Tibial nerve (tissue), 4 donors: ENCODE data around the gene SAXO1. TPM values are rescaled to one million over a fixed set of nuclear protein-coding genes. Genes with fewer than 3 reads are reported as not detected.
"Not testable (repeated sequence)": the region's sequence is repeated elsewhere in the genome, so short reads cannot be mapped to it uniquely, and the experiment has no call there.

Source experiments
- DNase-seq, 2 donors: peaks; one replicate each; pipeline ENCODE4 v3.0.0-alpha.2; 2019; ENCODE audit warnings: low spot score in 2 of 2
- H3K27ac ChIP-seq, 4 donors: fragments of 200-600 bp; sonication (generic) in 3 of 4; one replicate each; pipeline ENCODE4 v1.5.1; 2017 to 2019; ENCODE audit warnings: mild to moderate bottlenecking in 1 of 4
- H3K27me3 ChIP-seq, 2 donors: fragments of 200-600 bp; sonication (generic) in 1 of 2; one replicate each; pipeline versions ENCODE4 v1.5.1 to v1.6.0; 2017 to 2019
- H3K36me3 ChIP-seq, 3 donors: fragments of 200-600 bp; sonication (generic); one replicate each; pipeline ENCODE4 v1.5.1; 2018 to 2019
- H3K4me1 ChIP-seq, 4 donors: fragments of 200-600 bp; sonication (generic) in 3 of 4; one replicate each; pipeline ENCODE4 v1.5.1; 2017 to 2019
- H3K4me3 ChIP-seq, 4 donors: fragments of 200-600 bp; sonication (generic) in 3 of 4; one replicate each; pipeline ENCODE4 v1.5.1; 2017 to 2019; ENCODE audit warnings: mild to moderate bottlenecking in 1 of 4, moderate library complexity in 1 of 4
- H3K9me3 ChIP-seq, 4 donors: fragments of 200-600 bp; sonication (generic) in 3 of 4; one replicate each; pipeline ENCODE4 v1.5.1; 2017 to 2019
- EP300 ChIP-seq, 2 donors: sonication (generic); formaldehyde crosslinking; IDR thresholded peaks; one replicate each; pipeline ENCODE4 v1.6.1; 2017; ENCODE audit warnings: antibody characterized with exemption in 2 of 2, mild to moderate bottlenecking in 1 of 2
- POLR2A ChIP-seq, 2 donors: fragments of 450-650 bp; IDR thresholded peaks; one replicate each; pipeline ENCODE4 v1.6.1; 2017; ENCODE audit warnings: antibody characterized with exemption in 2 of 2, mild to moderate bottlenecking in 2 of 2, moderate library complexity in 2 of 2
- WGBS, 2 donors: methylation state at CpG; one replicate each; pipeline ENCODE4 v1.1.5; 2018; 5-methylcytosine and 5-hydroxymethylcytosine counted together
- total RNA-seq, 4 donors: library from RNA; depleted of rRNA; stranded (reverse); fragments of >200 nt; gene quantifications; one replicate each; pipeline ENCODE4 v1.1.0, GENCODE V29; 2016
- TF ChIP-seq, protein P1 (sequence below), 5 experiments: fragments of 200-600 bp in 3 of 5; fragments of 450-650 bp in 2 of 5; sonication (generic) in 3 of 5; IDR thresholded peaks; one replicate each; pipeline ENCODE4 v1.5.1; 2016 to 2019; ENCODE audit warnings: antibody characterized with exemption in 5 of 5, mild to moderate bottlenecking in 3 of 5, moderate library complexity in 2 of 5

Gene SAXO1
- total RNA-seq, 4 donors from 2014 or later, result 0.39 to 1.0 TPM; not detected in 2

DNA sequence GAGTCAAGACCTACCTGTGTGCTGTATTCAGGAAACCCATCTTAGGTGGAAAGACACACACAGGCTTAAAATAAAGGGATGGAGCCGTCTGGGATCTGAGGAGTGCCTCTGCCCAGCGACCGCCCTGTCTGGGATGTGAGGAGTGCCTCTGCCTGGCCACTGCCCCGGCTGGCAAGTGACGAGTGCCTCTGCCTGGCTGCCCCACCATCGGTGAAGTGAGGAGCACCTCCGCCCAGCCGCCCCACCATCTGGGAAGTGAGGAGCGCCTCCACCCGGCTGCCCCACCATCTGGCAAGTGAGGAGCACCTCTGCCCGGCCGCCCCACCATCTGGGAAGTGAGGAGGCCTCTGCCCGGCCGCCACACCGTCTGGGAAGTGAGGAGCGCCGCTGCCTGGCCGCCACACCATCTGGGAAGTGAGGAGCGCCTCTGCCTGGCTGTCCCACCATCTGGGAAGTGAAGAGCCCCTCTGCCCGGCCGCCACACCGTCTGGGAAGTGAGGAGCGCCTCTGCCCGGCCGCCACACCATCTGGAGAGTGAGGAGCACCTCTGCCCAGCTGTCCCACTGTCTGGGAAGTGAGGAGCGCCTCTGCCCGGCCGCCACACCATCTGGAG, 33.7 kb downstream of the SAXO1 start:
- WGBS, 2 donors, result 89 to 91% methylated on average over 3 to 23 of the region's 28 CpGs
- no peak for DNase-seq
- no peaks in the 10 kb centered on the region for H3K36me3 ChIP-seq

DNA sequence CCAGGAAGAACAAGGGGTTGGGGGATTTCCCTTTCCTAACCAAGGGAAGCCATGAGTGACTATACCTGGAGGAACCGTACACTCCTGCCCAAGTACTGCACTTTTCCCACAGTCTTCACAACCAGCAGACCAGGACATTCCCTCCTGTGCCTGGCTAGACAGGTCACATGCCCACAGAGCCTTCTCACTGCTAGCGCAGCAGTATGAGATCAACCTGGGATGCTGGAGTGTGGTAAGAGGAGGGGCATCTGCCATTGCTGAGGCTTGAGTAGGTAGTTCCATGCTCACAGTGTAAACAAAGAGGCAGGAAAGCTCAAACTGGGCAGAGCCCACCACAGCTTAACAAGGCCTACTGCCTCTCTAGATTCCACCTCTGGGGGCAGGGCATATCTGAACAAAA, 35.9 kb downstream of the SAXO1 start:
- DNase-seq, result no peak
- no peak for TF ChIP-seq EP300 (IDR thresholded peaks at IDR 0.05)
- TF ChIP-seq, protein P1, sequence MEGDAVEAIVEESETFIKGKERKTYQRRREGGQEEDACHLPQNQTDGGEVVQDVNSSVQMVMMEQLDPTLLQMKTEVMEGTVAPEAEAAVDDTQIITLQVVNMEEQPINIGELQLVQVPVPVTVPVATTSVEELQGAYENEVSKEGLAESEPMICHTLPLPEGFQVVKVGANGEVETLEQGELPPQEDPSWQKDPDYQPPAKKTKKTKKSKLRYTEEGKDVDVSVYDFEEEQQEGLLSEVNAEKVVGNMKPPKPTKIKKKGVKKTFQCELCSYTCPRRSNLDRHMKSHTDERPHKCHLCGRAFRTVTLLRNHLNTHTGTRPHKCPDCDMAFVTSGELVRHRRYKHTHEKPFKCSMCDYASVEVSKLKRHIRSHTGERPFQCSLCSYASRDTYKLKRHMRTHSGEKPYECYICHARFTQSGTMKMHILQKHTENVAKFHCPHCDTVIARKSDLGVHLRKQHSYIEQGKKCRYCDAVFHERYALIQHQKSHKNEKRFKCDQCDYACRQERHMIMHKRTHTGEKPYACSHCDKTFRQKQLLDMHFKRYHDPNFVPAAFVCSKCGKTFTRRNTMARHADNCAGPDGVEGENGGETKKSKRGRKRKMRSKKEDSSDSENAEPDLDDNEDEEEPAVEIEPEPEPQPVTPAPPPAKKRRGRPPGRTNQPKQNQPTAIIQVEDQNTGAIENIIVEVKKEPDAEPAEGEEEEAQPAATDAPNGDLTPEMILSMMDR (IDR thresholded peaks at IDR 0.05), result no peak
- TF ChIP-seq POLR2A (IDR thresholded peaks at IDR 0.05), result no peak
- H3K9me3 ChIP-seq, result peaks cover 0 to 11% (median 0%) of the 10 kb centered on the region in 4 donors
- H3K27ac ChIP-seq, result no peak overlapping the region
- WGBS, 2 donors, result 50% methylated on average over 2 of the region's 2 CpGs
- H3K4me3 ChIP-seq, result no peak overlapping the region
- no peaks in the 10 kb centered on the region for H3K27me3 ChIP-seq
- H3K36me3 ChIP-seq, result no peaks in the 10 kb centered on the region
- H3K4me1 ChIP-seq, result no peaks in the 10 kb centered on the region

More for the DNA sequence above, 33.7 kb downstream of the SAXO1 start:
- Histone ChIP-seq H3K4me3 (no peak overlapping the region), H3K27me3 (no peaks in the 10 kb centered on the region), H3K9me3 (peaks cover 0 to 11% (median 0%) of the 10 kb centered on the region in 4 donors), H3K4me1 (no peaks in the 10 kb centered on the region), H3K27ac (no peak overlapping the region)
- TF ChIP-seq EP300 (IDR thresholded peaks at IDR 0.05) (no peak), POLR2A (IDR thresholded peaks at IDR 0.05) (no peak)
- TF ChIP-seq, protein P1 (IDR thresholded peaks at IDR 0.05), result no peak

DNA sequence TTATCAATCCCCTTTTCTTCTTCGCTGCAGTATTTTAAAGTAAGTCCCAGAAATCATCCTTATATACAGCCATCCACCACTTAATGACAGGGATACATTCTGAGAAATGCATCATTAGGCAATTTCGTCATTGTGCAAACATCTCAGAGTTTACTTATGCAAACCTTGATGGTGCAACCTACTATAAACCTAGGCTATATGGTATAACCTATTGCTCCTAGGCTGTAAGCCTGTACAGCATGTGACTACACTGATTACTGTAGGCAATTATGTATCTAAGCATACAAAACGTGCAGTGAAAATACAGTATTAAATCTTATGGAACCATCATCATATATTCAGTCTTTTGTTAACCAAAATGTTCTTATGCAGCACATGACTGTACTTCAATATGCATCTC, 36.8 kb downstream of the SAXO1 start:
- H3K9me3 ChIP-seq, result peaks cover 0 to 11% (median 0%) of the 10 kb centered on the region in 4 donors
- no peaks in the 10 kb centered on the region for H3K27me3 ChIP-seq
- H3K4me3 ChIP-seq, result no peak overlapping the region
- no peaks in the 10 kb centered on the region for H3K4me1 ChIP-seq
- no peak overlapping the region for H3K27ac ChIP-seq
- TF ChIP-seq, protein P1 (IDR thresholded peaks at IDR 0.05), result no peak
- TF ChIP-seq POLR2A (IDR thresholded peaks at IDR 0.05) (no peak), EP300 (IDR thresholded peaks at IDR 0.05) (no peak)
- no peak for DNase-seq
- H3K36me3 ChIP-seq, result no peaks in the 10 kb centered on the region
- 51 to 56% methylated on average over 3 of the region's 3 CpGs for WGBS, 2 donors

DNA sequence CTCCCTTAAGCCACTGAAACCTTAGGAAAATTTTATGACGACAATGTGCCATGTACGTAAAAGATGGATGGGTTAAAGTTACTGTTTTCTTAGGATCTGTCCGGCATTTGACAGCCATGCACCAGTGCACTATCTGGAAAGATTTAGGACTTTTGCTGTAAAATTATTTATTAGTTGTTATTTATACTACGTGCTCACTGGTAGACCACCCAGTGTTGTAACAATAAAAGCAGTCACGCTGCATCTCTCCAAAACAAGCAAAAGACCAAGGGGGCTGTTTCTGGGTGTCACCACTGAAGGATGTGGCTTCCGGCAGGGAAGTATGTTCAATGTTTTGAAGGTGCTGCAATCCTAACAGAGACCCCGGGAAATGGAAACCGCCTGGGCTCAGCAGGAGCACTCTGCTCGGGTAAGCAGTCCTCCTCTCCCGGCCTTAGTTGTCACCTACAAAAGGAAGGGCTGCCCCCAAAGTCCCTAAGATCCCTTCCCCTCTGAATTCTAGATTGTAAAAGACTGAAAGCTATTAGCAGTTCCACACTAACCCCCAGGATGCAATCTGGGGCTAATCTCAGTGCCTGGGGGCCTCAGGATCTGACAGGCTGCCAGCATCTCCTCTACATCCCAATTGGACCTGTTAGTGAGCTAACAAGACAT, 38.6 kb downstream of the SAXO1 start:
- H3K9me3 ChIP-seq, result peaks cover 0 to 4% (median 0%) of the 10 kb centered on the region in 4 donors

DNA sequence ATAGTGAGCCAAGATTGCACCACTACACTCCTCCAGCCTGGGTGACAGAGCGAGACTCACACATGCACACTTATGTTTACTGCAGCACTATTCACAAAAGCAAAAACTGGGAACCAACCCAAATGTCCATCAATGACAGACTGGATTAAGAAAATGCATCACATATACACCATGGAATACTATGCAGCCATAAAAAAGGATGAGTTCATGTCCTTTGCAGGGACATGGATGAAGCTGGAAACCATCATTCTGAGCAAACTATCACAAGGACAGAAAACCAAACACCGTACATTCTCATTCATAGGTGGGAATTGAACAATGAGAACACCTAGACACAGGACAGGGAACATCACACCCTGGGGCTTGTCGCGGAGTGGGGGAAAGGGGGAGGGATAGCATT, 41.8 kb downstream of the SAXO1 start:
- WGBS, 2 donors, result 96 to 97% methylated on average over 4 of the region's 4 CpGs
- not testable (repeated sequence) for H3K4me3 ChIP-seq, DNase-seq, H3K27me3 ChIP-seq, H3K4me1 ChIP-seq, H3K36me3 ChIP-seq, H3K9me3 ChIP-seq, H3K27ac ChIP-seq

More for the DNA sequence above, 38.6 kb downstream of the SAXO1 start:
- H3K4me3 ChIP-seq, result no peak overlapping the region
- H3K27ac ChIP-seq, result no peak overlapping the region
- no peaks in the 10 kb centered on the region for H3K36me3 ChIP-seq
- no peak for DNase-seq
- TF ChIP-seq POLR2A (IDR thresholded peaks at IDR 0.05) (no peak), EP300 (IDR thresholded peaks at IDR 0.05) (no peak)
- TF ChIP-seq, protein P1 (IDR thresholded peaks at IDR 0.05), result no peak
- H3K4me1 ChIP-seq, result no peaks in the 10 kb centered on the region
- H3K27me3 ChIP-seq, result no peaks in the 10 kb centered on the region
- WGBS, 2 donors, result 62% methylated on average over 10 of the region's 10 CpGs
